ENCODE measurements around the gene ABCF2.

The ABCF2 gene

DNA sequence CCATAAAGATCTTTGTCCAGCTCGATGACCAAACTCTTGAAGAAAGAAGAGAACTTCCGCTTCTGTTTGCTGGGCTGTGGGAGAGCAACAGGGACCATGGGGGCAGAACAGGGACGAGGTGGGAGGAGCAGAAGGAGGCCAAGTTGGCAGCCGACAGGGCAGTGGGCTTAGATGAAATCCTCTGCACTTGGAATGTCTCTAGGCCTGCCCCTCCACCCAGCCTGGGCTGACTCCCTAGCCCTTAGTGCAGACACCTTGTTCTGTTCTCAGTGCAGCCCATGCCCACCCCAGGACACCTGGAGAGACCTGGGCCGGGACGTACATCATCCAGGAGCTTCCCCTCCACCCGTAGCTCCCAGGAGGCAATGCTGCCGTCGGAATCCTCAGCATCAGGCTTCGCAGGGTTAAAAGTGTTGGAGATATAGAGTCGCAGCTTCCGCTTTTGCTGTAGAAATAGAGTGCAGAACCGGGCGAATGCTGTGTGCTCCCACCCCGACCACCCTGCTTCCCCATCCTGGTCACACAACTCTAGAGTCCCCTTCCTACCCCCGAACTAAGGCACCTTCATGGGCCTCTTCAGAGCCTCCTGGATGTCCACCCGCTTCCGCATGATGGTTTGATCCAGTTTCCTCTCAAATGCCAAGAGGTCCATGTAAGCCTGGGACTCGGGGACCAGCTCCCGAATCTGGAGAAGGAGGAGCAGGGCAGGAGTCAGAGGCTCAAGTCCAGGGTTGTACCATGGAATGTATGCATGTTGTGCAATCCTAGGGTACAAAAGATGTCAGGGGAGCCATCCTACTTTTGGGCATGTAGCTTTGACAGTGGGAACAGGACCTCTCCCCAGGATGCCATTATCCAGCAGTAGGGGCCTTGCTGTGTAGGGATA, 15.4 kb upstream of the ABCF2 start:
- no peak for DNase-seq (ENCODE audit: extremely low read depth in 1 of 2, low read depth in 1 of 2)

DNA sequence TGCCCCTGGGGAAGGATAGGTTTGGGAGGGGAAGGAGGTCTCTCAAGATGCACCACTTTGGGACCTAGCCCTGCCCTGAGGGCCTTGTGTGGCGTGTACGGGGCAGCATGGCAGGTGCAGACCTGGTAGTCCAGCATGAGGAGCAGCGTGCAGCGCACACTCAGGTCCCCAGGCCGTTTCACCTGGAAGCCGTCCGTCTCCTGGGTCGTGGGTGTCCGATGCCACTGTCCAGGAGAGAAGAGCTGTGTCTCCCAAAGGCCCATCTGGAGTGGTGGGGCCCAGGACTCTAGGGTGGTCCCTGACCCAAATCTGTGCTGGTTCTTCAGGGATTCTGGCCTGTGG, 14.7 kb upstream of the ABCF2 start:
- DNase-seq (ENCODE audit: extremely low read depth in 1 of 2, low read depth in 1 of 2) = no peak

DNA sequence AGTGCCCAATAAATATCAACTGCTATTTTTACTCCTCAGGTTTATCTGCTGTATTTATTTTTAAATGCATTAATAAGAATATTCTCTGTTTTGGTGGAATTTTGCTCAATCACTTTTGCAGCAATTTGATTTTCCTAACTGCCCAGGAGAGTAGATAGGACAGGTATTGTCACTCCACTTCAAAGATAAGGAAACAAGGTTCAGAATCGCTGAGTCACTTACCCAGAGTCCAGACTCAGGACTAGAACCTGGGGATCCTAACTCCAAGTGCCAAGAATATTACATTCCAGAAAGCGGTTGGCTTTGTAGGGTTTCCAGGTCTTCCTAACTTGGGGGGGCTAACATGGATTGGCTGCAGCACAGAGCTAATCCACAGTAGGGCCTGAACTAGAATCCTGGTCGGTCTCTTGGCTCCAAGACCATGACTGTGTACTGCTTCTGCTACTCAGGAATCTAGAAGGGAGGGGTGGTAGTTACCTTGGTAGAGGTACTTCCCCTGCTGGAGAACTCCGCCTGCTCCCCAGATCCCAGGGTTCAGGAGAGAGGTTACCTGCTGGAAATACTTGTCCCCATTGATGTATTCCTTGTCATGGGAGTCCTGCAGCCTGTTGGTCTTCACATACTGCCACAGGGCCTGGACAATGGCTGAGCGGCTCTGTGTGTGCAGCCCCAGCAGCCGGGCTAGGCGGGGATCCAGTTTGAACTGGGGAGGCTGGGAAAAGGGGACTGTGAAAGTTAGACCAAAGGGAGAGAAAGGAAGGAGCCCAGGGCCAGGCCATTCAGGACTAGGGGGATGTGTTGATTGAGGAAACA, 14.1 kb upstream of the ABCF2 start:
- no peak for DNase-seq (ENCODE audit: extremely low read depth in 1 of 2, low read depth in 1 of 2)

DNA sequence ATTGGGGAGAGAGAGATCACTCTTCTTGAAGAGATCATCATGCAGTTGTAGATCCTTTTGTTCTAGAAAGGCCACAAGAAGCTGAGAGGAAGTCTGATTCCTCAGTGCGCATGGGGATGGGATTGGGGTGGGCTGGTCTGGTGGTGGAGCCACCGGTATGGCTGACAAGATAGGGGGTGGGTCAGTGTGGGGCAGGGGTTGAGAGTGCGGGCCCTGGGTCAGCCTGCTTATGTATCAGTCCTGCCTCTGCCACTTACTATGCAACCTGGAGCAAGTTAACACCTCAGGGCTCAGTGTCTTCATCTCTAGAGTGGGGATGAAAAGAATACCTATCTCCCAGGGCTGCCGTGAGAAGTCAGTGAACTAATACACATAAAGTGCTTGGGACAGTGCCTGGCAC, 13.5 kb upstream of the ABCF2 start:
- DNase-seq (ENCODE audit: extremely low read depth in 1 of 2, low read depth in 1 of 2) = no peak

DNA sequence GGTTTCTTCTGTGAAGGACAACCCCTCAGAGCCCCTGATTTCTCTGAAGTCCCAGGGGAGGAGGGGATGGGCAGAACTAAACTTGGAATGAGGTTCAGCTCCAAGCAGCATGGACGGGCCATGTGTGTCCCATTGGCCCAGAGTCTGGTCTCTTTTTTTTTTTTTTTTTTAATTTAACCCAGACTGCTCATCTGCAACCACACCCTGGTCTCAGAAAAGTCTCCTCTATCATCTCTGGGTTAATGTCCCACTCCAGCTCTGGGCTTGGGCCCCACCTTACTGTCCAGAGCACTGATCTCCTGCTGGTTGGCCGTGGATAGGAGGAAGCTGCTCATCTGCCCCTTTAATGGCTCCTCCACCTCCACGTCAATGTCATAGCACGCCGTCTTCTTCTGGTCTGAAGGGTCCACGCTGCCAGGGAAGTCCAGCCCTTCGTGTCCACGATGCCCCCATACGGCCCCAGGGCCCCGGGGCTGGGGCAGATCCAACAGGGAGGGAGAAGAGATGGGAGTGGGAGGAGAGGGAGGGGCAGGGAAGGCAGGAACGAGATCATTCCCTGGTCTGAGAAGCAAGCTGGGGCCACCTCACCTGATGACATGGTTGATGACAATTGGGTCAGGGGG, 12.9 kb upstream of the ABCF2 start:
- DNase-seq (ENCODE audit: extremely low read depth in 1 of 2, low read depth in 1 of 2) = no peak

DNA sequence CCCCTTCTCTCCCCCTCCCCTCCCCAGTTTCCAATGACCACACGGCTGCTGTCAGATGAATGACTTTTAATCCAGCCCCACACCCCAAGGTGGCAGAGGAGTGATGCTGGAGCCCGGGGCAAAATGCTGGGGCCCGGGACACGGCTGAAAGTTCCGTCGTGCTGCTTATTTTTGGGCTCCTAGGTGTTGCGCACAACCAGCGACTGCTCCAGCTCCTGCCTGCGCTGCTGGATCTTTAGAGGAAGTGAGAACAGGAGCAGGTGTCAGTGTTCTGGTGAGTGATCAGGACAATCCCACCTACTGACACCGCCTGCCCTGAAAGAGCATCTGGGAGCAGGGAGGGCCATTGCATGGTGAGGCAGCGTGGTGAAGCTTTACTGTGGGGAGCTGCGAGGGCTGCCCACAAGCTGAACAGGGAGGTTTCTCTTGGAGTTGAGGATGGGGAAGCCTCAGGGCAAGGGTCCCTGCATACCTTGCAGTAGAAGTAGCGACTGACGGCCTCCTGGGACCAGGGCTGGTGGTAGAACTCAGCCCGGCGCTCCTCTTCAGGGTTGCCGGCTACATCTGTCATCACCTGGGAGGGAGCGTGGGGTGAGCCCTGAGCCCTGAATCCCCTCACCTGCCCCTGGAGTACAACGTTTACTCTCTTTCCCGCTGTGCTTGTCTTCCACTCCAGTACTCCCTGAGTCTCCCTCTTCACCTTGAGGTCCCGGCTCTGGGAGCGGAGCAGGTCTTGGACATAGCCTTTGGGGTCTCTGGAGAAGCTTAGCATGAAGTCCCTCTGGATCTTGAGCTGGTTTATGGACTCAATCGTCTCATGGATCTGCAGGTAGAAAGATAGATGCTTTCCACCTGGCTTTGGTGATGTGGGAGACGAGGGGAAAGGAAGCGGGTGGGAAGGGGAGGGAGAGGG, 12.2 kb upstream of the ABCF2 start:
- DNase-seq (ENCODE audit: extremely low read depth in 1 of 2, low read depth in 1 of 2) = no peak

DNA sequence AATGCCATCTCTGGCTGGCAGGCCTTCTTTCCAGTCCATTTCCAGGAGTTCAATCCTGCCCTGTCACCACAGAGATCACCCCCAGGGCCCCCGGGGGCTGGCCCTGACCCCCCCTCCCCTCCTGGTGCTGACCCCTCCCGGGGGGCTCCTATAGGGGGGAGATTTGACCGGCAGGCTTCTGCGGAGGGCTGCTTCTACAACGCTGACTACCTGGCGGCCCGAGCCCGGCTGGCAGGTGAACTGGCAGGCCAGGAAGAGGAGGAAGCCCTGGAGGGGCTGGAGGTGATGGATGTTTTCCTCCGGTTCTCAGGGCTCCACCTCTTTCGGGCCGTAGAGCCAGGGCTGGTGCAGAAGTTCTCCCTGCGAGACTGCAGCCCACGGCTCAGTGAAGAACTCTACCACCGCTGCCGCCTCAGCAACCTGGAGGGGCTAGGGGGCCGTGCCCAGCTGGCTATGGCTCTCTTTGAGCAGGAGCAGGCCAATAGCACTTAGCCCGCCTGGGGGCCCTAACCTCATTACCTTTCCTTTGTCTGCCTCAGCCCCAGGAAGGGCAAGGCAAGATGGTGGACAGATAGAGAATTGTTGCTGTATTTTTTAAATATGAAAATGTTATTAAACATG, 11.3 kb upstream of the ABCF2 start:
- no peak for DNase-seq (ENCODE audit: extremely low read depth in 1 of 2, low read depth in 1 of 2)

DNA sequence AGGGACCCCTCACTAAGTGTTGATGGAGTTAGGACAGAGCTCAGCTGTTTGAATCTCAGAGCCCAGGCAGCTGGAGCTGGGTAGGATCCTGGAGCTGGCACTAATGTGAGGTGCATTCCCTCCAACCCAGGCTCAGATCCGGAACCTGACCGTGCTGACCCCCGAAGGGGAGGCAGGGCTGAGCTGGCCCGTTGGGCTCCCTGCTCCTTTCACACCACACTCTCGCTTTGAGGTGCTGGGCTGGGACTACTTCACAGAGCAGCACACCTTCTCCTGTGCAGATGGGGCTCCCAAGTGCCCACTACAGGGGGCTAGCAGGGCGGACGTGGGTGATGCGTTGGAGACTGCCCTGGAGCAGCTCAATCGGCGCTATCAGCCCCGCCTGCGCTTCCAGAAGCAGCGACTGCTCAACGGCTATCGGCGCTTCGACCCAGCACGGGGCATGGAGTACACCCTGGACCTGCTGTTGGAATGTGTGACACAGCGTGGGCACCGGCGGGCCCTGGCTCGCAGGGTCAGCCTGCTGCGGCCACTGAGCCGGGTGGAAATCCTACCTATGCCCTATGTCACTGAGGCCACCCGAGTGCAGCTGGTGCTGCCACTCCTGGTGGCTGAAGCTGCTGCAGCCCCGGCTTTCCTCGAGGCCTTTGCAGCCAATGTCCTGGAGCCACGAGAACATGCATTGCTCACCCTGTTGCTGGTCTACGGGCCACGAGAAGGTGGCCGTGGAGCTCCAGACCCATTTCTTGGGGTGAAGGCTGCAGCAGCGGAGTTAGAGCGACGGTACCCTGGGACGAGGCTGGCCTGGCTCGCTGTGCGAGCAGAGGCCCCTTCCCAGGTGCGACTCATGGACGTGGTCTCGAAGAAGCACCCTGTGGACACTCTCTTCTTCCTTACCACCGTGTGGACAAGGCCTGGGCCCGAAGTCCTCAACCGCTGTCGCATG, 10.5 kb upstream of the ABCF2 start:
- no peak for DNase-seq (ENCODE audit: extremely low read depth in 1 of 2, low read depth in 1 of 2)

DNA sequence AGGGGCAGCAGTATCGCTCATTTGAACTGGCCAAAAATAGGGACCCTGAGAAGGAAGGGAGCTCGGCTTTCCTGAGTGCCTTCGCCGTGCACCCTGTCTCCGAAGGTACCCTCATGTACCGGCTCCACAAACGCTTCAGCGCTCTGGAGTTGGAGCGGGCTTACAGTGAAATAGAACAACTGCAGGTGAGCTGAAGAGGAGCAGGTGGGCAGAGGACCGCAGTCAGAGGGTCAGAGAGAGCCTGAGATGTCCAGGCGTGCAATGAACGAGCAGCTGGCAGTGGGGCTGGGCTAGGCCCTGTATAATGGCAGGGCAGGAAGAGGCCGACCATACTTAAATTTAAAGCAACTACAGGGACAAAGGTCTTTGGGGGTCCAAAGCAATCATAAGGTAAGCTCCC, 9.4 kb upstream of the ABCF2 start:
- DNase-seq (ENCODE audit: extremely low read depth in 1 of 2, low read depth in 1 of 2) = no peak

DNA sequence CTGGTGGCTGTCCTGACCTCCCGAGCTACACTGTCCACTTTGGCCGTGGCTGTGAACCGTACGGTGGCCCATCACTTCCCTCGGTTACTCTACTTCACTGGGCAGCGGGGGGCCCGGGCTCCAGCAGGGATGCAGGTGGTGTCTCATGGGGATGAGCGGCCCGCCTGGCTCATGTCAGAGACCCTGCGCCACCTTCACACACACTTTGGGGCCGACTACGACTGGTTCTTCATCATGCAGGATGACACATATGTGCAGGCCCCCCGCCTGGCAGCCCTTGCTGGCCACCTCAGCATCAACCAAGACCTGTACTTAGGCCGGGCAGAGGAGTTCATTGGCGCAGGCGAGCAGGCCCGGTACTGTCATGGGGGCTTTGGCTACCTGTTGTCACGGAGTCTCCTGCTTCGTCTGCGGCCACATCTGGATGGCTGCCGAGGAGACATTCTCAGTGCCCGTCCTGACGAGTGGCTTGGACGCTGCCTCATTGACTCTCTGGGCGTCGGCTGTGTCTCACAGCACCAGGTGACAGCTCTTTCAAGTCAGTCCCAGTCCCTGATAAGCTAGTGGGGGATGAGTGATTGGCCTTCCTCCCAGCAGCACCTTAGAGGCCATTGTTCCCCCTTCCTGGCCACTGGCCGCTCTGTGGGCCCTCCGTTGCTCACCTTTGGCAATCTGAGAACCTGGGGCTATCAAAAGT, 8.2 kb upstream of the ABCF2 start:
- no peak for DNase-seq (ENCODE audit: extremely low read depth in 1 of 2, low read depth in 1 of 2)

DNA sequence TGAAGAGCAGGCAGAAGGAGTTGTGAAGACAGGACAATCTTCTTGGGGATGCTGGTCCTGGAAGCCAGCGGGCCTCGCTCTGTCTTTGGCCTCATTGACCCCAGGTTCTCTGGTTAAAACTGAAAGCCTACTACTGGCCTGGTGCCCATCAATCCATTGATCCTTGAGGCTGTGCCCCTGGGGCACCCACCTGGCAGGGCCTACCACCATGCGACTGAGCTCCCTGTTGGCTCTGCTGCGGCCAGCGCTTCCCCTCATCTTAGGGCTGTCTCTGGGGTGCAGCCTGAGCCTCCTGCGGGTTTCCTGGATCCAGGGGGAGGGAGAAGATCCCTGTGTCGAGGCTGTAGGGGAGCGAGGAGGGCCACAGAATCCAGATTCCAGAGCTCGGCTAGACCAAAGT, 6.8 kb upstream of the ABCF2 start:
- no peak for DNase-seq (ENCODE audit: extremely low read depth in 1 of 2, low read depth in 1 of 2)

DNA sequence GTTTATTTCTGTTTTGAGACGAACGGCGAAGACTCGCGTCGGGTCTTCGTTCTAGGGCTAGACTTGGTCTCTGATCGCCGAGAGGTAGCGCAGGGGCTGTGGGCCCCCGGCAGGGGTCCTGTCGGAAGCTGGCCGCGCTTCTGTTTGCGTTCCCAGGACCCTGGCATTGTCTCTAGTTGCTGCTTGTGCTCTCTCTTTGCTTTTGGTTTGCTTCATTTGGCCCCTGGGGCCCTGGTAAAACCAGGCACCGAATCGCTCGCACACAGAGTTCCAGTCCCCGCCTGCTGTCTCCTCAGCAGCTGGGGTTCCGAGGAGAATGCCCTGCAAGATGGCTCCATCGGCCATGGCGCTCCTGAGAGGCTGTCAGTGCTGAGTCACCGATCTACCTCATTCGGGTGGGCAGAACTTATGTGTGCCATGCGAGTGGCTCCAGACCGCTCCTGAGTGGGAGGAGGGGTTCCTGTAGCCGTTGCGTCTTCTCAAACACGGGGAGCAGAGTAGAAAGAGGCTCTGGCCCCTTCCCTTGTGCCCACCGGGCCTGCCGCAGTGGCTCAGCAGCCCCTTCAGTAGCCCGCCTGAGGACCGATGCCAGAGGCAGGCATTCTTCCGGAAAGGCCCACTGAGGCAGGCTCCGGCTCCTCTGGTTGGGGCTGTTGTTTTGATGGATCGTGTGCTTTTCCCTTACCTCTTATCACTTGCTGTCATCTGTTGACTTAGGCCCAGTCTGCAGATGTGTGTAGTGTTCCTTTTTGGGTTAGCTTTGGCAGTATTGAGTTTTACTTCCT, 6.1 kb upstream of the ABCF2 start:
- peak; percentile 37 to 84 for DNase-seq (ENCODE audit: extremely low read depth in 1 of 2, low read depth in 1 of 2)

DNA sequence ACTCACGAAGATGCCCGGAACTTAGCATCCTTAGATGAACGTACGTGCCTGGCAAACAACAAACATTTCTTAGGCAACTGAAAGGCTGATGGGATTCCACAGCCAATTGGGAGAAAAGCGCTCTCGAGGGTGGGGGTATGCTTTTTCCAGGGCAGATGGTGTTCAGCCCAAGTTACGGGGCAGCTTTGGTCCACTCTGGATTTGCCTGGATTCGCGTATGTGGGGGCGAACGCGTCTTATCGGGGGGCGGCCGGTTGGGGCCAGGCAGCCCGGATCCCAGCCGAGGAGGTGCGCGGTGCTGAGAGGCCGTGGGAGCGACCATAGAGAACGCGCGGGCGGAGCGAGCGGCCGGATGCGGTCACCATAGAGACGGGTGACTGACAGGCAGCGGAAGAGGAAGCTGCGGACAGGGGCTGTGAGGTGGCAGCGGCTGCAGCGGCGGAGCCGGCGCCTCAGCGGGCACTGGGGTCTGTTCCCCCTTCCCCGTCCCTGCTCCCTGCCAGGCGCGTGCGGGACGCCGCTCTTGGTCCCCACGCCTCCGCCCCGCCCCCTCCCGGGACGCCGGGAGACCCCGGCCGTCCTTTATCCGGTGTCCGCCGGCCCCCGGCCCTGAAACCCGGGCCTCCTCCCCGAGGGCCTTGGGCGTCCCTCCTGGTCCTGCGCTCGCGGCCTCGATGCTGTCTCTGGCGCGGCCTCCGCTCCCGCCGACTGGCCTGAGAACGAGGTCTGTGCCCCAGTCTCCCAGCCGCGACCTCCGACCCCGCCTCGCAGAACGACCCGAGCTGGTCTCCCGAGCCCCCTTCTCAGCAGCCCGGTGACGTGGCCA, 5.3 kb upstream of the ABCF2 start, which contains the start of gene CHPF2:
CHPF2 (plus strand) TSS at position 393 of the 826 bp plus-strand sequence. CDS start 1,529 bp downstream, outside the sequence.
- peak; percentile 83 to 88 for DNase-seq (ENCODE audit: extremely low read depth in 1 of 2, low read depth in 1 of 2)

DNA sequence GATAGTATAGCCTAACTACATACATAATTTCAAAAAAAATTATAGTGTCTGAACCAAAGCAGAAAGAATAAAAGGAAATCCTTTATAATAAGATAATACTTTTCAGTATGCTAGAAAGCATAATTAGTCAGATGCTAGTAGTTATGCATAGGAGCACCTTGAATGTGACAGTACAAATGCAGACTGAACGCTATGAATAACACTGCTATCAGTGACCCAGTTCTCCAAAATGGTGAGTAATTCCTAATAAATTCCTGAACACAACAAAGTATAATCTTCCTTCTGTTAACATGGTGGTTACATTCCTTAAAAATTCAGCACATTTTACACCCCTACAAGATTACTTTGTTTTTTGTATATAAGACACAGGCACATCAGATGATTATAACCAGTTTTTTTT, 4.1 kb upstream of the ABCF2 start:
- DNase-seq (ENCODE audit: extremely low read depth in 1 of 2, low read depth in 1 of 2) = no peak

DNA sequence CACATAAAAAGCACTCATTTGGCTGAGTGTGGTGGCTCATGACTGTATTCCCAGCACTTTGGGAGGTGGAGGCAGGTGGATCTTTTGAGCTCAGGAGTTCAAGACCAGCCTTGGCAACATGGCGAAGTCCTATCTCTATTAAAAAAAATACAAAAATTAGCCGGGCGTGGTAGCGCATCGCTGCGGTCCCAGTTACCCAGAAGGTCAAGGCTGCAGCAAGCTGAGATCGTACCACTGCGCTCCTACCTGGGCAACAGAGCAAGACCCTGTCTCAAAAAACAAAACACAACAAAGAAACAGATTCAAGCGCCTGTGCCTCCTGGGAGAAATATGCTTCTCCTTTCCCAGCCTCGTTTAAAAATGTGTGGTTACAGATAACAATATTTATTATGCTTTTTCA, 2.2 kb upstream of the ABCF2 start:
- DNase-seq (ENCODE audit: extremely low read depth in 1 of 2, low read depth in 1 of 2) = no peak

DNA sequence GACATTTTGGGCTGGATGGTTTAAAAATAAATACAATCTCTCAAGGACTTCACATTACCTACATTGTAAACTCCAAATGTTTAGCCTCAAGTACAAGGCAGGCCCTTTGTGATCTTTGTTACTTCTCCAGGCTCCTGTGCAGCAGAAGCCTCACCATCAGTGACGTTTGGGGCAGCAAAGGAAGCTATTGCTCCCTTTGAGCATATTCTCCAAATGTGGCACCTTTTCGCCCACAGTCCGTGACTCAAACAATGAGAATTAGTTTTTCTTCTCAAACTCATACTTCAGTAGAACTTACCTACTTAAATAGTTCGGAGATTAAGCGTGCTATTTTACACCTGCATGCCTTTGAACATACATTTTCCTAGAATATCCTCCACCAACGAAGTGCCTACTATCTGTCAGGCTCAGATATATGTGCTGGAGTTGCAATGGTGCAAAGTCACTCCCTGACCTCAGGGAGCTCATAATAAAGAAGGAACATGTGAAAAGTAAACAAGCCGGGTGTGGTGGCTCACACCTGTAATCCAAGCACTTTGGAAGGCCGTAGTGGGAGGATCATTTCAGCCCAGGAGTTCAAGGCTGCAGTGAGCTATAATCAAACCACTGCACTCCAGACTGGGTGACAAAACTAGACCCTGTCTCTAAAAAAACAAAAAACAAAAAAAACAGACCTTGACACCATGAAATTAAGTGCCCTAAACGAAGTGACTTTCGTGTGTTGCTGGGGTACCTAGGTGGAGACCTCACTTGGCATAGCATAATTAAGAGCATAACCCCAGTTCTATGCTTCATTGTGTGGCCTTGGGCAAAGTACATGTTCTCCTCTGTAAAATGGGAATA, 1.2 kb upstream of the ABCF2 start:
- DNase-seq (ENCODE audit: extremely low read depth in 1 of 2, low read depth in 1 of 2) = no peak

Measured in stimulated activated CD8-positive, alpha-beta memory T cell treated with anti-CD3 and anti-CD28 coated beads, Interleukin-7, amount 100 ng/mL, for 48 hours (primary cell).